NT2/D1 (cell line): Measurements from ENCODE around the gene MYOF.
"Not testable (repeated sequence)": the region's sequence is repeated elsewhere in the genome, so short reads cannot be mapped to it uniquely, and the experiment has no call there.

ENCODE experiments used
- DNase-seq: peaks from one replicate; pipeline ENCODE4 v3.0.0-alpha.2; 2011; ENCODE audit warnings: low read depth, low spot score
- H3K27me3 ChIP-seq: 2 replicates; pipeline ENCODE4 v1.6.0; 2011; ENCODE audit warnings: mild to moderate bottlenecking; ENCODE audit not compliant: insufficient read length, insufficient read depth
- H3K36me3 ChIP-seq: 2 replicates; pipeline ENCODE4 v1.6.1; 2011; ENCODE audit warnings: mild to moderate bottlenecking, low read length, mixed read lengths; ENCODE audit not compliant: insufficient read depth, insufficient read length
- H3K4me1 ChIP-seq: 2 replicates; pipeline ENCODE4 v1.5.1; 2011; ENCODE audit not compliant: insufficient read depth, insufficient read length
- H3K4me3 ChIP-seq: 2 replicates; pipeline ENCODE4 v1.5.1; 2011; ENCODE audit warnings: low read depth; ENCODE audit not compliant: insufficient read length
- H3K9ac ChIP-seq: 2 replicates; pipeline ENCODE4 v1.6.0; 2011; ENCODE audit warnings: low read depth; ENCODE audit not compliant: insufficient read length
- H3K9me3 ChIP-seq: 2 replicates; pipeline ENCODE4 v1.5.1; 2011; ENCODE audit warnings: mild to moderate bottlenecking, low read length; ENCODE audit not compliant: insufficient read depth
- SUZ12 ChIP-seq: IDR thresholded peaks from 2 replicates; pipeline ENCODE4 v1.6.1; 2011; ENCODE audit not compliant: insufficient read length, insufficient read depth; ENCODE audit errors: extremely low read depth
- YY1 ChIP-seq: IDR thresholded peaks from 2 replicates; pipeline ENCODE4 v1.6.1; 2011; ENCODE audit not compliant: insufficient read length, insufficient read depth
- ZNF274 ChIP-seq: IDR thresholded peaks from 2 replicates; pipeline ENCODE4 v1.6.1; 2011; ENCODE audit warnings: mild to moderate bottlenecking, low read depth, low read length

Gene MYOF

DNA sequence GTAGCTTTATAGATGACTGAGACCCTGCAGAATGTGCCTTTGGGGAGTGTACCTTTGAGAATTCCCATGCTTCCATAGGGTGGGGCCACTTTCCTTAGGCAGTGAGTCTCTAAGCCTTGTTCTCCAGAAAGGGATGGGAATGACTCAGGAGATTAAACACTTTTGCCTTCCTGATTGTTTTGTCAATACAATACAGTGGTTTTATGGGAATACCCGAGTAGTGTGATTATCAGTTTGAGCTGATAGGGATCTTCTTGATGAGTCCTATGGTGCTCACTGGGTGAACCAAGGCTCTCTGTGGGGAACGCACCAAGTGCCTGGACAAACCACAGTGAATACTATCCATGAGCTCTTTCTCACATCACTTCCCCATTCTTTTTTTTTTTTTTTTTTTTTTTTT, 6.3 kb downstream of the MYOF start:
- Histone ChIP-seq H3K4me1 (peaks cover 6% of the 10 kb centered on the region), H3K9ac (no peak overlapping the region), H3K36me3 (peaks cover 22% of the 10 kb centered on the region), H3K9me3 (no peaks in the 10 kb centered on the region), H3K4me3 (no peak overlapping the region), H3K27me3 (no peaks in the 10 kb centered on the region)
- DNase-seq = no peak
- TF ChIP-seq SUZ12 = no peak
- no peak for TF ChIP-seq YY1
- no peak for TF ChIP-seq ZNF274

DNA sequence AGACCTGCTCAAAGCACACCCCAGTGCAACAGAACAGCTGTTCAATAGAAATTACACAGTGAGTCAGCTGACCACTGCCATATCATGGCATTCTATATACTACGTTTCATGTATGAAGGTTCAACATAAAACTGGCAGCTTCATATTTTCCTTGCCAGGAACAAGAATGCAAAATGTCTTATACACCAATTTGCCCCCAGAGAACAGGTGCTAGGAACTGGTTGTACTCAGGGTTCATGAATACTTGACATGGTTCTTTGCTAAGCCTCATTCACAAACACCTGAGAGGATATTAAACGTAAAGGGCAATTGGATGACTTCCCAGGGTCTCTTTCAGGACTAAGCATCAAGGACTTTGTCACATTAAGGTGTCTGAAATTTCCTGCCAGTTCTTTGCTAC, 6.9 kb downstream of the MYOF start:
- no peaks in the 10 kb centered on the region for H3K27me3 ChIP-seq
- peaks cover 22% of the 10 kb centered on the region for H3K36me3 ChIP-seq
- peaks cover 6% of the 10 kb centered on the region for H3K4me1 ChIP-seq
- no peak overlapping the region for H3K9ac ChIP-seq
- peaks cover 5% of the 10 kb centered on the region; the same call in 1 of the 2 replicates for H3K9me3 ChIP-seq
- DNase-seq = no peak
- TF ChIP-seq SUZ12 (no peak), YY1 (no peak), ZNF274 (no peak)
- H3K4me3 ChIP-seq = no peak overlapping the region

- Histone ChIP-seq H3K4me1 (peaks cover 8% of the 10 kb centered on the region), H3K4me3 (no peak overlapping the region), H3K9ac (no peak overlapping the region), H3K9me3 (peaks cover 5% of the 10 kb centered on the region; the same call in 1 of the 2 replicates), H3K36me3 (peaks cover 25% of the 10 kb centered on the region), H3K27me3 (no peaks in the 10 kb centered on the region)
- DNase-seq = no peak
- TF ChIP-seq ZNF274 (no peak), YY1 (no peak), SUZ12 (no peak)
Observed at GRCh38 chr10:93473804-93474472, 8.2 kb downstream of the MYOF start.

GRCh38 chr10:93473161-93473560, 9.0 kb downstream of the MYOF start:
- TF ChIP-seq ZNF274 (no peak), YY1 (no peak), SUZ12 (no peak)
- Histone ChIP-seq H3K4me1 (peaks cover 5% of the 10 kb centered on the region), H3K4me3 (no peak overlapping the region), H3K9me3 (peaks cover 5% of the 10 kb centered on the region; the same call in 1 of the 2 replicates), H3K9ac (no peak overlapping the region), H3K36me3 (peaks cover 17% of the 10 kb centered on the region), H3K27me3 (no peaks in the 10 kb centered on the region)
- no peak for DNase-seq

- Histone ChIP-seq H3K4me1 (peaks cover 5% of the 10 kb centered on the region), H3K9ac (no peak overlapping the region), H3K27me3 (no peaks in the 10 kb centered on the region), H3K36me3 (peaks cover 15% of the 10 kb centered on the region), H3K9me3 (peaks cover 5% of the 10 kb centered on the region; the same call in 1 of the 2 replicates), H3K4me3 (no peak overlapping the region)
- no peak for TF ChIP-seq ZNF274
- no peak for TF ChIP-seq YY1
- TF ChIP-seq SUZ12 = no peak
- no peak for DNase-seq
Observed at GRCh38 chr10:93471110-93471651, 11.0 kb downstream of the MYOF start.

DNA sequence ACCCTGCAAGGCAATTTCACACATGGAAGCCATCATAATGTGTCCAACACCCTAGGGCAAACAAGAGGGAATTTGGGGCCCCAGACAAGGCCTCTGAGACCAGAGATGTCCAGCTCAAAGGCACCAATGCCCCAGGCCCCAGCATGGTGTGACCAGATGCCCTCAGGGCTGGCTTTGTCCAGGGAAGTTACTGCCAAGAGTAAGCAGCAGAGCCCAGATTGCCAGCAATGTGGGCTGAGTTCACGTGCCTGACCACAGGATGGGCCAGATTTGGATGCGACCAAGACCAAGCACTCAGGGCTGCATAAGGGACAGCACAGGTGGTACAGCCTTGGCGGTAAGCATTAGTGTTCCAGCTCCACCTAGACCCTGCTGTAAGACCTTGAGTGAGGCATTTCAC, 12.7 kb downstream of the MYOF start:
- peaks cover 5% of the 10 kb centered on the region for H3K4me1 ChIP-seq

DNA sequence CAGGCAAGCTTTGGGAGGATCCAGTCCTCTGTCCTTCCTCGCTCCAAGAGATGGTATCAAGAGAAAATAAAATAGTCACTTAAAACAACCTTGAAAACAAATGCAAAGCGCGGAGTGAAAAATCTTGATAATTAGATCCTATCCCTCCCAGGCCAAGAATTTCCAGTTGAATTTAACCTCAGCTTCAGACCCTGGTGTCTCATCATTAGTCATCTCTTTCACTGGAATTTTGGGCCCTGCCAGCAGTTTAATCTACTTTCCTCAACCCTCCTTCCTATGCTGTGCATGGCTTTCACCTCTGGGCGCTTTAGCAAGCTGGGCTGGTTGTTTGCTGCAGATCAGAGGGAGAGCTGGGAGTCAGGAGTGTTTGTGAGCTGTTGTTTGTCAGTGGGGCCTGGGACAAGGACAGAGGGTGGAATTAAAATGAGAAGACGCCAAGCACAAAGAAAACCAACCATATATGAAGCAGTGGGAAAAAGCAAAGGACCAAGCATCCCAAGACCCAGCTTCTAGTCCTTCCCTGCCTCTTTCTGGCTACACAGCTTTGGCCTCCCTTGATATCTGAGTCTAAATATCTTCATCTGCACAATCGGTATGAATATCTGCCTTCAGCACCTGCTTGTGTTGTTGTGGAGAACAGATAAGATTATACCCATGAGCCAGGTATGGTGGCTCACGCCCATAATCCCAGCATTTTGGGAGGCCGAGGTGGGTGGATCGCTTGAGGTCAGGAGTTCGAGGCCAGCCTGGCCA, 13.5 kb downstream of the MYOF start:
- H3K27me3 ChIP-seq = no peaks in the 10 kb centered on the region
- peaks cover 12% of the 10 kb centered on the region for H3K36me3 ChIP-seq
- peaks cover 5% of the 10 kb centered on the region; the same call in 1 of the 2 replicates for H3K9me3 ChIP-seq
- no peak overlapping the region for H3K9ac ChIP-seq
- DNase-seq = no peak
- TF ChIP-seq SUZ12 (no peak), YY1 (no peak), ZNF274 (no peak)
- no peak overlapping the region for H3K4me3 ChIP-seq
- peaks cover 7% of the 10 kb centered on the region for H3K4me1 ChIP-seq

More for the DNA sequence above, 12.7 kb downstream of the MYOF start:
- H3K9me3 ChIP-seq = peaks cover 5% of the 10 kb centered on the region; the same call in 1 of the 2 replicates
- H3K36me3 ChIP-seq = peaks cover 15% of the 10 kb centered on the region
- TF ChIP-seq YY1 (no peak), ZNF274 (no peak), SUZ12 (no peak)
- H3K27me3 ChIP-seq = no peaks in the 10 kb centered on the region
- no peak for DNase-seq
- H3K4me3 ChIP-seq = no peak overlapping the region
- H3K9ac ChIP-seq = no peak overlapping the region

DNA sequence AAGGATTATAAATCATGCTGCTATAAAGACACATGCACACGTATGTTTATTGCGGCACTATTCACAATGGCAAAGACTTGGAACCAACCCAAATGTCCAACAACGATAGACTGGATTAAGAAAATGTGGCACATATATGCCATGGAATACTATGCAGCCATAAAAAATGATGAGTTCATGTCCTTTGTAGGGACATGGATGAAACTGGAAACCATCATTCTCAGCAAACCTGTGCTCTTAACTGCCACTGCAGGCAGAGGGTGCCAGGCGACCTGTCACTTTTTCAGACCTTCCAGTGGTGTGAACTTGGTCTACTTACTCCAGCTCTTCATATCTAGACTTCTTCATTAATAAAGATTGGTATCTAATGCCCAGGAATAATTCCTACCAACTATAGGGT, 14.5 kb downstream of the MYOF start:
- not testable (repeated sequence) for H3K4me1 ChIP-seq, H3K9ac ChIP-seq, DNase-seq, H3K9me3 ChIP-seq, H3K4me3 ChIP-seq, H3K36me3 ChIP-seq, H3K27me3 ChIP-seq
